NCI-H2029 treated with DMSO at 0.1 percent for 48 hours (cell line): ENCODE data around the gene ONECUT1.

Experiments
- DNase-seq: peaks from one replicate; lab custom pipeline; 2025; lab: John Stamatoyannopoulos, UW

The ONECUT1 gene

GRCh38 chr15:52782514-52782913 is 7.6 kb downstream of the ONECUT1 start:
- DNase-seq = no peak

GRCh38 chr15:52780172-52780980 is 9.8 kb downstream of the ONECUT1 start:
- DNase-seq = no peak

DNA sequence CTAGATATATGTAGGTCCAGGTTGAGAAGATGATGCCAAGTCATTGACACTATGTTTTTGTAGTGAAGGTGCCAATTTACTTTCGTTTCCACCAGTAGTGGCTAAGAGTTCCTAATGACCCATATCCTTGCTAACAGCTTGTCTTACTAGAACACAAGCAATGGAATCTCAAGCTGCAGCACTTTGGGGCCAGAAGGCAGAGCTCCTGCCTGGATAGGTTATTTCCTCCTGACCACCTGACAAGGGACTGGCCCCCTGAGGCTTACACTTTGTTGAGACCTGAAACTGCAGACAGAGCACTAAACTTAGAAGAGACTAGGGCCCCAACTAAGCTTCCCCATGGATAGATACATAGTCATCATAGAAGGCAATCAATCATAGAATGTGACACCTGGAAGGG is 11.7 kb downstream of the ONECUT1 start:
- DNase-seq = no peak

- DNase-seq = no peak
Measured at GRCh38 chr15:52772766-52773165, 17.4 kb downstream of the ONECUT1 start.

DNA sequence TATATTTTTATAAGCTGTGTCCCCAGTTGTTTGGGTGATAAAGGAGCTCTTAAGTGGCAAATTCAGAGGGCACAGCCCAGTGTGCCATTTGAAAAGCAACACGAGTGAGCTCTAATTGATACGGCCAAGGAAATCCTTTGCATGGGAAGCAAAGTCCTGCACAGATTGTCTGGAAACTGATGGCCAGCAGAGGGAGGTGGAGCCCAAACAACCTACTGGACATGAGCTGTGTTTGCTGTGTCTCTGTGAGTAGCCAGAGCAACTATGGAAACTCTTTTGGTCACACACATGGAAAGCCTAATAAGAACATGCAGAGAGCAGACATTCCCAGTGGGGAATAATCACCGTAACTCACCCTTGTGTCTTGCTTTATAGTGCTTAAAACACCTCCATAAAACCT is 24.4 kb downstream of the ONECUT1 start:
- DNase-seq = no peak

- DNase-seq = no peak
Measured at GRCh38 chr15:52764731-52765130, 25.4 kb downstream of the ONECUT1 start.

DNA sequence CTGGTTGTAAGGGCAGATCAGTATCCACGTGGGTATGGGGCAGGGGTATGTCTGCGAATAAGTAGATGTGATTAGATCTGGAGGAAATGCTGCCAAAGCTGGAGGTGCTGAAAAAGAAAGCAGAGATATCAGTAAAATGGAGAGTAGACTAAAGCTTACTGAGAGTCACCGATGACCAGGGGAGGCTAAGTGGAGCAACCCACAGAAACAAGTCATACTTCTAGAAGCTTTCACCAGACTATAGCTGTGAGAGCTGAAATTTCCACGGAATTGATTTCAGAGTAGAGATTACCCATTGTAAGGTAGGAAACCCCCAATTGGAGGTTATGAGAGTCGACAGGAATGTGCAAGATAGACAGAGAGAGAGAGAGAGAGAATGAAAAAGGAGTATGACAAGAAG is 27.5 kb downstream of the ONECUT1 start:
- no peak for DNase-seq

- DNase-seq = no peak
Measured at GRCh38 chr15:52760562-52760961, 29.6 kb downstream of the ONECUT1 start.

DNA sequence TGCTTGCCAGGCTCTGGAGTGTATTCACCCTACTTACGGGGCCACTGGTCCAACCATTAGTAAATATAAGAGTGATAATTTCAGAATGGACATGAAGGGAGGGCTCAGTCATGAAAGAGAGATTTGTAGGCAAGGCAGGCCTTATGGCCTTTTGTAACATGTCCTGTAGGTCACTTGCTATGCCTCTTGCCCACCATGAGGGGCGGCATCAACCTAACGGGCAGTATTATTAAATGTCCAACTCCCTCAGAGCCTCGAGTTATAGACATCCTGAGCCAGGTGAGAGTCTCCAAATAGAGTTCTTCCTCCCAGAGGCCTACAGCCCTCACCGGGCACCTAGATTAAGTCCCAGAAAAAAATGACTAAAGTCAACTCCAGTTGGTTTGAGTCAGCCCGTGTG is 30.2 kb downstream of the ONECUT1 start:
- no peak for DNase-seq

GRCh38 chr15:52757496-52757895 is 32.6 kb downstream of the ONECUT1 start:
- no peak for DNase-seq

GRCh38 chr15:52751522-52751921 is 38.6 kb downstream of the ONECUT1 start:
- no peak for DNase-seq

DNA sequence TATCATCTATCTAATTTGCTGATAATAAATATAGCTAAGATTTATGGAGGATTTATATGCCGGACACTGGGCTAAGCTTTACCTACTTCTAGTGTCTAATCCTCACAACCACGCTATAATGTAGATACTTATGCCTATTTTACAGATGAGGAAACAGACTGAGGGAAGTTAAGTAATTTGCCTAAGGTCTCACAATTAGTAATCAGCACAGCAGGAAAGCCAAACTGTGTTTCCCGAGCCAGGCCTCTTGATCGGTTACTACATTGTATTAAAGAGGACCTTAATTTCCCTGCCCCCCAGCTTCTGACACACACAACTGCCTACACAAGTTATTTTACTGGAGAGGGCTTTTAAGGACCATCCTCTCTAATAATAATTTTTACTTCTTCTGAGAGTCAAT is 40.9 kb downstream of the ONECUT1 start:
- no peak for DNase-seq

DNA sequence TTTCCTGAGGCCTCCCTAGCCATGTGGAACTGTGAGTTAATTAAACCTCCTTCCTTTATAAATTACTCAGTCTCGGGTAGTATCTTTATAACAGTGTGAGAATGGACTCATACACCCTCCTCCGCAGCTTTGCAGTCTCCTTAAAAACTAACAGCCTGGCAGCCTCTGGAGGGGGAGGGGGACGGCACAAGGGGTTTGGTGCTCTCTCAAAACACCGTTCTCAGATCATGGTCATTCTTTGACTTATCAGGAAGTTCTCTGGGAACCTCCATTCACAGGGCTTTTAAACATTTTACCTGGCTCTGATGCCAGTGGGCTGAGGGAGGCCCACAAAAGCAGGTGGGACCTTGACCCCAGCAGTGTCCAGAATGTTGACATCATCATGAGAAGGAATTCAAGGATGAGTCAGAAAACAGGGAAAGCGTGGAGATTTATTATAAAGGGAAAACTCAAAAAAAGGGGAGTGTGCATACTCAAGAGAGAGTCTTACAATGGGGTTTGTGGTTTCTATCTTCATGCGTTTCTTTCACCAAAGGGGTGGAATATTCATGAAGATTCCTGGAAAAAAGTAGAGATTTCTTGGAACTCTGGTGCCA is 43.9 kb downstream of the ONECUT1 start:
- DNase-seq = no peak

DNA sequence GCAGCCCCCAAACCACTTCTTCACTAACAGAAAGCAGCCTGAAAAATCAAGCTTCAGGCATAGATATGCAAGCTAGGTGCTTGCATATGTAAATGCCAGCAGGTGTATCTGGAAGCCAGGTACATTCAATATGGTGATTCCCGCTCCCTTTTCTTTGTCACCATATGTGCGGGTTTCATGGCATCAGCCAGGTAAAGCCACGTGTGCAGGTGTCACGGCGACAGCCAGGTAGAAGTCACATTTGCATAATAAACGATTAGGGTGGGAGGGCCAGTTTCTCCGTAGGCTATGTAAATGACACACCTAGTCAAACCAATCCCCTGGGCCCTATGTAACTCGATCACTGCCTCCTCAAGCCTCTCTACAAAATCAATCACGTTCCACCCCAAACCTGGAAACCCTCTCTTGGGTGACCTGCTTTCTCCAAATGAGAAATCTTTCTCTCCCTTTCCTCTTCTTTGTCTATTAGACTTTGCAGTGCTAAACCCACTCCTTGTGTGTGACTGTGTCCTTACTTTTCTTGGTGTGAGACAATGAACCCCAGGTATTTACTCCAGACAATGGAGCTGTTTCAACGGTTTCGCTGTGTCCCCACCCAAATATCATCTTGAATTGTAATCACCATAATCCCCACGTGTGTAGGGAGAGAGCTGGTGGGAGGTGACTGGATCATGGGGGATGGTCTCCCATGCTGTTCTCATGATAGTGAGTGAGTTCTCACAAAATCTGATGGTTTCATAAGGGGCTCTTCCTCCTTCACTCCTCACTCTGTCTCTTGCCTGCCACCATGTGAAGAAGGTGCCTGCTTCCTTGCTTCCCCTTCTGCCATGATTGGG is 44.6 kb downstream of the ONECUT1 start:
- DNase-seq = no peak

DNA sequence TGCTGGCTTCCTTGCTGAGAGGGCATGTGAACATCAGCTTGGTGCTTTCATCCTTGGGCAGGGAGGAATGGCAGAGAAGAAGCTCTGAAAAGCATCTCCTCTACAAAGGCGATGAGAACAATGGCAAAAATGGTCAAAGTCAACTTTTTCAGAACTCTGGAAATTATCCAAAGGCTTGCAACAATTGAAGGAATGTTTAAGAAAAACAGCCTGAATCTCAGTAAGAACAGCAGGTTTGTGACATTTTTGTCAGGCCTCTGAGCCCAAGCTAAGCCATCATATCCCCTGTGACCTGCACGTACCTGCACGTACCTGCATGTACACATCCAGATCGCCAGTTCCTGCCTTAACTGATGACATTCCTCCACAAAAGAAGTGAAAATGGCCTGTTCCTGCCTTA is 51.8 kb downstream of the ONECUT1 start:
- DNase-seq = no peak

- no peak for DNase-seq
Measured at GRCh38 chr15:52737720-52738119, 52.4 kb downstream of the ONECUT1 start.

DNA sequence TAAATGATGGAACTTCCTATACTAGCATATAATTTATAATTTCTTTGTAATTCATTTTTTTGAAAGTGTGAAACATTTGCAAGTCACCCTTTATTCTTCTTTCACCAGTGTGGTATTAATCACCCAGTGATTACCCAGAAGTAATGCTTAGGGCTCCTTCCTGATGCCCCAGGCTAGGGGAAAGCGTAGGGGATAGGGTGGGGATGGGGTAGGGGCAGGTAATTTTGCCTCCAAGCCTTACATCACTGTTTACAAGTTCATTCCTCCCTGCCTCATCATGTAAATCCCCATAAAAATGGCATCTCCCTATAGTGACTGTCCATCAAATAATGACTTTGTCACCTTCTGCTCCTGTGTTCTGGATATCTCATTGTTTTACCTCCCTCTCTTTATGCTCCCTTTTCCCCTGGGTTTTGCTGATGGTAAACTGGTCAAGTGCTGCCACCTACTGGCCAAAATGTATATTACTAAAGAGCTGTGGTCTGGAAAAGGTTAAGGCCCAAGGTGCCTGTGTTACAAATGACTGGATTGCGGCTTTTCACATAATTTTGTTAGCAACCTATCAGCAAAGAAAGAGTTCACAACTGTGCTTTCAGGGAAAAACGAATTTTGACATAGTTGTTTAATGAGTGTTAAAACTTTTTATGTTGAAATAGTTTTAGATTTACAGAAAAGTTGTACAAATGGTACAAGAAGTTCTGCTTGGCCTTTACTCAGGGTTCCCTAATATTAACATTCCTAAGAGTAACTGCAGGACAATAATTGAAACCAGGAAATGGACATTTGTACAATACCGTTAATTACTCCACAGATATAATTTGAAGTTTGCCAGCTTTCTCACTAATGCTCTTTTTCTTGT is 54.7 kb downstream of the ONECUT1 start:
- peak; percentile 49 for DNase-seq

- no peak for DNase-seq
Measured at GRCh38 chr15:52734329-52734728, 55.8 kb downstream of the ONECUT1 start.

GRCh38 chr15:52733696-52734255 is 56.4 kb downstream of the ONECUT1 start:
- DNase-seq = no peak

DNA sequence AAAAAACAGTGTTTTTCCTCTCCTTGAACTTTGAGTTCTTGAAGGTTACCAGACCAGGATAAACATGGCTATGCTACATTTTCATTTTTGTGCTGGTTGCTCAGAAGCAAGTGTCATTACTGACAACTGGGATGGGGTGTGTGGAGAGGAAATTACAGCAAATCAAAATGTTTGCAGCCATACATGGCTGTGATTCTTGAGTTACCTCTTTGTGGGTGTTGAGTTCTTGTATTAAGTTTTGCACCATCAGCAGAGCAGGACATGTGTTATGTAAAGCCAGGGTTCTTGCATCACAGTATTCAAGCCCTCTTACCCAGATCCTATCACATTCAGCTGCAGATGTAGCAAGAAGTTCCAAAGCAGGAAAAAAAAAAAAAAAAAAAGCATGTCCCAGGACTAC is 57.0 kb downstream of the ONECUT1 start:
- no peak for DNase-seq

GRCh38 chr15:52732551-52732950 is 57.6 kb downstream of the ONECUT1 start:
- no peak for DNase-seq
